ENCODE results near the gene KIRREL3.
A peak's percentile ranks its signal among the peaks of the same experiment; 100 is the strongest.
"Not testable (repeated sequence)": the region's sequence is repeated elsewhere in the genome, so short reads cannot be mapped to it uniquely, and the experiment has no call there.

Gene KIRREL3

DNA sequence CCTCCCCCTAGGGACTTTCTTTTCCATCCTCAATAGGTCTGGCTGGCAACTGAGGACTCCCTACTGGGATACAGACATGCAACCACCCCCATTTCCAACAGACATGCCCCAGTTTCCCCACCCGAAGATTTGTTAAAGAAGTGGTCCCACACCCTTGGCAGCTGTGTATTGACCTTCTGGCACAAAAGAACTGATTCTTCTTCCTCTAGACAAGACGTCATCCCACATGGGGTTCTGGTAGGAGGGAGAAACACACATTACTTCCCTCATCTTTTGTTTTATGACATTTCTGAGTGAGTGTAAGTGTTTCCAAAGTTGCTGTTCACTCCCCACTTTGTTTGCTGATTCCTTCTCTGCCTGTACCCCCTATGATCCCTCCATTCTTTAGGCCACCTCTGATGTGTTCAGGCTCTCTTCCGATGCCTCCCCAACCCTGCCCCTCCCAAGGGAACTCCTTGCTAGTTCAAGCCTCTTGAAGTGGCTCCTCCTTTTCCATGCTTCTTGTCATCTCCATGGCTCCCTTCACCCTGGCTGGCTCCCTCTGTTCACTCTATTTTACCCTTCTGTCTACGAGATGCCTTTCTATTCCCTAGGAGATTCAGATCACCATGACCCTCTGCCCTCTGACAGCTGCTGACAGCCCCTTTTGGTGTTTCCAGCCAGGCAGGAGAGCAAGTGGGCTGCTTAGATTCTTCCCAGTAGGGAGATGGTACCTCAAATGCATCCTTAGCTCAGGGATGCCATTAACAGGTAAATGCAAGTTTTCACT, 4.3 kb downstream of the KIRREL3 start:
- DNase-seq: no peak

DNA sequence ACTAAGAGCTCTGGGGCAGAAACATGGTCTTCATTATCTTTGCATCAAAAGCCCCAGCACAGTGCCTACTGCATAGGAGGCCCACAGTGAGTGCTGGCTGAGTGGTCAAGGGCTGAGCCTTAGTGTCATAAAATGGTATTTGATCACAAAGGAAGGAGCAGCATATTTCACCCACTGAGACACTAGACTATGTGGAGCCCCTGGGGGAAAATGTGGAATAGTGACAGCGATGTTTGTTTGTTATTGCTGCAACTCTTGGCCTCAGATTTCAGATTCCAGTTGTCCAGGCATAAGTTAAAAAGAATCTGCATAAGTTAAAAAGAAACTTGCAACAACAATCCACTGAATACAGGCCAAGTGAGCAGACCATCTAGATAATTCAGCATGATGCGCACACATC, 7.0 kb downstream of the KIRREL3 start:
- DNase-seq: no peak

DNA sequence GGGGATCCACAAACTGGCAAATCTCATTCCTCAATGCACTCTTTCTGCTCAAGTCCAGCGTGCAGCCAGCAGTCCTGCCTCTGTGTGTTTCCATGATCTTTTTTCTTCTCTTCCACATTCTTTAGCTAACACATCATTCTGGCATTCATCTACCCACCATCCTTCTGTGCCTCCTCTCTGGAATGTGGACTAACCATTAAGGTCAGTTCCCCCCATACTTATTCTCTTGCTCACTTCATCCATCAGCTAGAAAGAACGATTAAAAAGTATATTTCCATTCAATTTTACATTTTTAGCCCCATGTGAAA, 7.8 kb downstream of the KIRREL3 start:
- no peak for DNase-seq

DNA sequence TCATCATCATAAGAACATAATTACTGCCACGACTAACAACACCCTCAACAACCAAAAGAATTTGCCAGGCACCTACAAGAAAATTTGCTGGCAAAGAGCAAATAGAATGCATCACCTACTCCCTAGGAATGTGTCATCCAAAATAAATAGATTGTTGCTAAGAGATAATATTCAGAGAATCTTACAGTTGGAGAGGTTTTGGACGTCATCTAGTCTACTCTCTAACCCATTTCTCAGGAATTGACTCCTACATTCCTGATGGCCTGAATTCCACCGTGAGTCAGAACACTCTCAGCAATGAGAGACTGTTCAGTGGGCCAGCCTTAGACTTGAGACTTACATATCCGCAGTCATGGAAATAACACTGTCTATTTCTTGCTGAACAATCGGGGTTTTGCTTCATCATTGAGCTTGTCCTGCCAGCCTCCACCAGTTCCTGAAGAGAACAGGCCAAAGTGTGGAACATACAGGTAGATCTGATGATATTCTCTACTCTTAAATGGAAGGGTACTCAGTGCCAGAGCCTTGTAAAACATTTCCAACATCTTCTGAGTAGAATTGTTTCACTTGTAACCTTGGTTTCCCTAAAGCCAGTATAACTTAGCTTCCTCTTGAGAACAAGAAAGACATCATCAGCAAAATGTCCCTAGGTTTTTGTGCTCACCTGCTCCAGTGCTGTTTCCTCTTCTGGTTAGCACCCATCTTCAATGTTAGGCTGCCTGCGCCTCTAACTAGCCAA, 8.3 kb downstream of the KIRREL3 start:
- DNase-seq: no peak

DNA sequence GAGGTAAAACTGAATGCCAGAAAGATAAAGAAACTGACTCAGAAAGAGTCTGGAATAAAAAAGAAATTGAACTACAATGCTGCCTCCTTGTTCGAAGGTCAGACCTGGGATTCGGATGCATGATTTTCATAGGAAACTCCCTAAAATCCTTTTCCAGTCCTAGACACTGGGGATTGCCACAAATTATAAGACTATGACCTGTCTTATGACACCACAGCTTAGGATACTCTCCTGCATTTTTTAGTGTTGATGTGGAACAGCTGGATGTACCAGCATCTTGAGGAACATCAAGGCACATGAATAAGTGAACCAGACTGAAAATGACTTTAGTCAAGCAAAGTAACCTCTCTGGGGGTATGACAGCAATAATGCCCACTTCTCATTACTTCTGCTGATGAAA, 9.0 kb downstream of the KIRREL3 start:
- no peak for DNase-seq

DNA sequence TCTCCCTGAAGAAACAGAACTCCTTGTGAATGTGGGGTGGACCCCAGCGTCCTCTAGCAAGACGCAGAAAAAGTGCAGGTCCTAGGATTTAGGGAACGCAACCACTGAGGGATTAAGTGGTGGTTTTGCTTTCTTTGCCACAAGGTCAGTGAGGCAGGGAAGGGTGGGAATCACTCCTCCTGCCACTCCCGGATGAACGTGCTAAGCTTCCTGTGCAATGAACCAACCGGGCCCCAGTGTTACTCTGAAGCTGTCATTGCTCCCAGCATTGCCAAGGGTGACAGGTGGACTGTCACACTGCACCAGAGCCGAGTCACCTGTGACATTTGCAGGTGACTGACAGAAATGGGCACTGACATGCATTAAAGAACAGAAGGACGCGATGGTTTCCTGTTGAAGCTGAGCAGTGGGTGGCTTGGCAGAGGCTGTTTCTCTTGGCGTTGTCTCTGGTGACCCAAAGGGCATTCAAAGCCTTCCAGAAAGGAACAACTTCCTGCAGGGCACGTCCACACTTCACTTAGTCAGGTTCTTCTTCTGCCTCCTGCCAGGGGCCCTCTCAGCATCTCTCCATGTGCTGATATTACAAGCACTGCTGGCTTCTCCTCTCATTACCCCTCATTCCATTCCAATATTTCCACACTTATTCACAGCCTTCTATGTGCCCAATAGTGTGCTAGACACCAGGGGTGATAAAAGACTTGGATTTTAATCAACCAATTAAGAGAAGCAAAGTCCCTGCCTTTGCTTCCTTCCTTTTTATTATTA, 9.7 kb downstream of the KIRREL3 start:
- DNase-seq: no peak

DNA sequence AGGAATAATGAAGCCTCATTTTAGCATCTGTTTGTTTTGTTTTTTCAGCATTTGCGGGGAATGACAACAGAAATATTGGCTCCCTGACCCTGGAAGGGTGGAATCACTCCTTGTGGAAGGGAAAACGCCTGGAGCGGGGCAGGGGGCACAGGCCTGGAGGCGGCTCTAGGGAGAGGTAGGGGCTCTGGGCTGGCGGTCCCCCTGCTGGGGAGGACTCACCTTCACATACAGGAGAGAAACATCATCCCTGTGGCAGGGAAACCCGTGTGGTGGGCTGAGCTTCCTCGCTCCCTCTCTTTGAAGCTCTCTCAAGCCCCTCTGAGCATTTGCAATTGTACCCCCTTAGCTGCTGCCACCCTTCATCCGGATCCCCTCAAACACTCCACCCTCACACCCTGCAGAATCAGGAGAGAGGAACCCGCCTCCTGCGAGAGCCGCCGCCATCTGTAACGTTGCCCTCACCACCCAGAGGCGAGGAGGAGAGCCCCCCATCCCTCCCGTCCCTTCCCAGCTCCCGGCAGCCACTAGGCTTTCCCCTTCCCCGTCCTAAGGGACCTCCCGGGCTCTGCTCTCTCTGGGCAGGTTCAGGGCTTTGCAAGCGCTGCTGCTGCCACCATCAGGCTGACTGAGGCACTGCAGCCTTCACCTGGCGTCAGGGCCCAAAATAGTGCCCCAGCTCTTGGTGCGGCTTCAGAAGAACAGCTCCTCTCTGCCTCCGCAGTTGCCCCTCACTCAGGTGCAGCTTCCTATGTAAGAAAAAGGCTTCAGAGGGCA, 10.4 kb downstream of the KIRREL3 start:
- peak; percentile 55 for DNase-seq

DNA sequence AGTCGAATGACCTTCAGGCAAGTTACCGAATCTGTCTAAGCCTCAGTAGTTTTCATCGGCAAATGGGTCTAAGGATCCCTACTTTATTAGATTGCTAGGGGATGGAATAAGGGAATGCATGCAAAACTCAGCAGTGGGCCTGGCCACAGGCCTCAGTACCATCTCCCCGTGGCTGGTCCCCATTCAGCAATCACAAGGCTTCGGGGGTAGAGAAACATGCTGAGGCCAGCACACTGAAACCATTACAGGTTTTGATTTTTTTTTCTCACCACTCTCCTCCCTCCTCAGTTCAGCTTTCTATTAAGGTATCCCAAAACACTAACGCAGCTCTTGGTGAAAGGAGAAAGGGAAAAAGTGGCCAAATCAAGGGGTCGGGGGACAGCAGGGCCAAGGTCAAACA, 11.9 kb downstream of the KIRREL3 start:
- DNase-seq: no peak

DNA sequence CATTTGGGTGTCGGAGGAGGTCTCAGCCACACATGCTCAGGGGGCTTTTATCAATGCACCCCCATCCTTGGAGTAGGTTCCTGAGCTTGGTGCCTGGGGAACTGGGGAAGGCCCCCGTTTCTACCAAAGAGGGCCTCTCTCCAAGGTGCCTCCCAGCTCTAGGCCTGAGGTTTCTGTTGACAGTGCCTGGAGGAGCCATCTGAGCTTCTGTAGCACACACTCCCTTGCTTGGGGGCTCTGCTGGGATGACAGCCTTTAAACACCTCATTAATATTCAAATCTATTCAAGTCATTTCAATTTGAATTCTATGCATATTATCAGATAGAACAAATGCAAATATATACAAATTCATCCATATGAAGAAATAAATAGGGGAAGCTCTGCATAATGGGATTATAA, 18.9 kb downstream of the KIRREL3 start:
- DNase-seq: no peak

DNA sequence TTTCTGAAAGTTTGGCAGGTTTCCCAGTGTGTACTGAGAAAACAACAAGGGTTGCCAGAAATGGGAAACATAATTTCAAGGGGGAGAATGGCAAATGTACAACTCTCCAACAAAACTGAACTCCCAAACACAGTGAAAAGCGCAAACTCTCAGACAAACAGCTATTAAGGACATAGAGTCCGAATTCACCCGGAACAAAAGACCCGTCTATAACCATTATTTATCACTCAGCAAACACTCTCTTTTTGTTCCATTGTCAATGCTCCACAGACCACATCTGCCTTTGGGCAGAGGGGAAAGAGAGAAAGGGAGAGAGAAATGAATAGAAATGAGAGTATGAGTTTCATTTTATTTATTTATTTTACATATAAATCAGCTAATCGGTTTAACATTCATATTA, 21.7 kb downstream of the KIRREL3 start:
- DNase-seq: no peak

DNA sequence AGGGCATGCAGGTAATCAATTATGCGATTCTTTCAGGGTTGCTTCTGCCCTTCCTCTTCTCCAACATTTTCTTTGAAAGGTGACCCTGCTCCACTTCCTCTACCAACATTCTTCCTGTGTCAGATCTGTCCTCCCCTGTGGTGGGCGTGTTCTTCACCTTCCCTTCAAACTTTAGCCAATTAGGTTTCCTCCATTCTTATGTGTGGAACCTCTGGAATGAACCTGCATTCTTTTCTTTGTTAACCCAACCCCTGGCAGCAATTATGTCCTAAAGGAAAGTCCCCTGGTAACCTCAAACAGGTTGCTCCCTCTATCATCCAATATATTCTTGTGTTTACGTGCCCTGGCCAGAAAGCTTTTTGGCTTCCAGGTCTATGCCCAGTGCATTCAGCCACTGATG, 22.4 kb downstream of the KIRREL3 start:
- no peak for DNase-seq

DNA sequence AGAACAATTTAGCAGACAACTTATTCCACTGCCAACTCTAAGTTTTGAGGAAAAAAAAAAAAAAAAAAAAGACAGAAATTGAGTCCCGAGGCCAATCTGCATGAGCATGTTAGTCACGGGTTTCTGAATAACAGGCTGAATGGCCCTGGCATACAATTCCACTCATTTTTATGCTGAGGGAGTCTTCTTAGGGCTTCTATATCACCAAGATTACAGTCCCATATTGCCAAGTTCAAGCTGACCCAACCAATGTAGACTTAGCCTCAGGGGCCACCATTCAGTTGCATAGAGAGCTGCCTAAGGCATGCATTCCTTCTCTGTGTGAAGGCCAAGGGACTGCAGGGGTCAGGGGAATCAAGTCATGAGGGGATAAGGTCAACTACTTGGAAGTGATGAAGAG, 27.5 kb downstream of the KIRREL3 start:
- no peak for DNase-seq

DNA sequence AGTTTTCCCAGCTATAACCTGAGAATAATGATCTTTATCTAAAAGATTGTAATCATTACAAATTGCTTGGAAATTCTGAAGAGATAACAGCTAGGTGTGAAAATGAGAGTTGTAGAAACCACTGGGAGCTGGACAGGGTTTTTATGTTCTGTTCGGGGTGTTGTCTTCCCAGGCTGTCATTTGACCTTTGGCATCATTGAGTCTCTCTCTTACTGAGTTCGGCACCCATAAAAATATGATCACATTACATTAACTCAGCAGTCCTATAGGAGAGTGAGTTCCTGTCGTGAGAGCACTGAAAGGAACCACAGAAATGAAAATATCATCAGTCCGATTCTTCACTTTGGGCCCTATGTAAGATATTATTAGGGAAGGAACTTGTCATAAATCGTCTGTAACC, 29.3 kb downstream of the KIRREL3 start:
- DNase-seq: no peak

DNA sequence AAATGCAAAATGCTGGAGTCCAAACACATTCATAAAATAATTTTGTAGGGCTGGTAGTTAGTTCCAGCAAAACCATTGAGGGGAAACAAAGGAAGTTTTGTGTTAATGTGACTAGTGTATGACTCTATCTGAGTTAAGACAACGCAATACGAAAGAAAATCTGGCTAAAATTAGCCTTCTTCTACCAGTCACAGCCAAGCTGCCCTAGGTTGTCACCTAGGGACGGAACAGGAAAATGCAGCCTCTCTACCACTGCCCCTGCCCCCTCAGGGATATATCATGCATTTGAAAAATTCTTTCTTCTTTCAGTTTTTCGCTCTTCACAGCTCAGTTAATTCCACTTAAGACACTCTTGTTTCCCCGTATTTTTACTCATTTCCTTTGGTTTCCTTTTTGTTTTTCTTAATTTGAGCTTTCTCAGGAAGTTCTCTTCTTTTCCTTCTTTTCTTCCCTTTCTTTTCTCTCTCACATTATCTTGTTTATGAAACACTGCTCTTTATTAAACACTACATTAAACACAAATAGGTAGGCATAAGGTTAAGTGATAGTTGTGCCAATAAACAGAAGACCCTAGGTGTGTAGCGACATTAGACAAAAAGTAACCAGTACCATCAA, 30.6 kb downstream of the KIRREL3 start:
- DNase-seq: peak; percentile 19

DNA sequence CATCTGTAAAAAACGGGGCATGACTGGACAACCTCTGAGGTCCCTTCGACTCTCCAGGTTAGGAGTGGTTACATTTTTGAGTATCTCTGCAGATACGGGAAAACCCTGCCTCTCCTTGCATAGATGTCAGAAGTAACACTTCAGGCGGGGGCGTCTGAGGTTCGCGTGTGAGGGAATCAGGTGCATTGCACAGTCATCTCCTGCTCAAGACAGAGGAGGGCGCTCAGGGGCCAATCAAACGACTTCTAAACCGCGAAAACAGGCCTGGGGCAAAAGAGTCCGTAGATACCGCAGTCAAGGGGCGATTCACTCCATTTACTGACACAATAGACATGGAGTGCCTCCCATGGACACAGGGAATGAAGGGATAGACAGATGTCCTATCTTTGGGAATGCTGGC, 31.7 kb downstream of the KIRREL3 start:
- DNase-seq: peak; percentile 9

DNA sequence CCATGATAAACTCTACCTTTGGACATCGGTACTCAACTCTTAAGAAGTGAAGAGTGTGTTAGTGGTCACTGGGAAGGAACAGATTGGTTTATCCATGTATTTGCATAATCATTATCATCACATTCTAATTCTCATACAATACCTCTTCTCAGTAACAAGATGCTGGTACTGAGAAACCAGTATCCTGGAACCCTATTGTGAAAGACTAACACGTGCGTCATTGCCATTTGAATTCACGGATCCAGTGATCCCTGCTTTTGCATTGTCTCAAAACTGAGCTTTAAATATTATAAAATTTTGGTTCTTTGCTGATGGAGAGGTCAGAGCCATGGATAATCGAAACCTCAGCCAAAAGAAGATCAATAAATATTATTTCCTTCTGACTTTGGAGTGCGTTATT, 35.2 kb downstream of the KIRREL3 start:
- no peak for DNase-seq

DNA sequence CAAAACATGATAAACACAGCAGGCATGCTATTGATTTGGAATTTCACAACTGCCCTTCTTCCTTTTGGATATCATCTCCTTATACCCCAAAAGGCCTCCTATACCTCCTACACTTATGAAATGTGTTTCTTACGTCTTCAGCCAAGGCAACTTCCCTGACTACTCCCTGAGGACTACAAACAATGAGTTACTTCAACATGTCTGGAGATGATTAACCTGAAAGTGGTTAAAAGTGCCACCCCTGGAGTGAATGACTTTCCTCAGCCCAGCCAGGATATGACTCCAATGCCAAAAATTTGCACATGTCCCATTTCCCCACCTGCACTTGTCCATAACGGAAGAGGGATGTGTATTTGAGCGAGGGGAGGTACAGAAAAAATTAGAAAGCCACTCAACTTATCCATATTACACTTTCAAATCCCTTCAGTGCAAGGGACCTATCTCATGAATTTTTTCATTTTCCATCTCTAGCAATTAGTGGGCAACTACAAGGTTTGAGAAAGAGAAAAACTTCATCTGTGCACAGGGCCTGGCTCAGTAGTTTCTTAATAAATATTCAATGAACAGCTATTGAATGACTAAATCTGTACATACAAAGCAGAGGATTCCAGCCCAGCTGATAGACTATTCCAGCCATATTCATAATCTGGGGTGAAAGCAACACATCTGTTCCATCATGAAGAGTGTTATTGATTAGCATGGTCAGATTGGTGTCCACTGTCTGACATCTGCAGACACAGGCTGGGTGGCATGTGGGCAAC, 36.8 kb downstream of the KIRREL3 start:
- DNase-seq: no peak

DNA sequence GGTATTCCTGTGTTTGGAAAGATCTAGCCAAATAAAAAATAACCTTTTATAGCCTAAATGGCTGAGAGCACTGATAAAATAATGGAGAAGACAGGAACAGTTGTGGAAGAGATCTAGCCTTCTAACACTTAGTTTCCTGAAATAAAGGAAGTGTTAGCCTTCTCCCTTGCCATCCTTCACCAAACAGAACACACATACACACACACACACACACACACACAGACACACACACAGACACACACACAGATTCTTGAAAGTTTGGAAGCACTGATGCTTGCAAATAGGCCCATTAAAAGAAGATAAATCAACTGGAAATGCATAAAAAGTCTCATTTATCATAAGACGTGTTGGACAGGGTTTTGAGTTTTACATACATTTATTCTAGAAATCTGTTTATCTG, 37.5 kb downstream of the KIRREL3 start:
- no peak for DNase-seq

DNA sequence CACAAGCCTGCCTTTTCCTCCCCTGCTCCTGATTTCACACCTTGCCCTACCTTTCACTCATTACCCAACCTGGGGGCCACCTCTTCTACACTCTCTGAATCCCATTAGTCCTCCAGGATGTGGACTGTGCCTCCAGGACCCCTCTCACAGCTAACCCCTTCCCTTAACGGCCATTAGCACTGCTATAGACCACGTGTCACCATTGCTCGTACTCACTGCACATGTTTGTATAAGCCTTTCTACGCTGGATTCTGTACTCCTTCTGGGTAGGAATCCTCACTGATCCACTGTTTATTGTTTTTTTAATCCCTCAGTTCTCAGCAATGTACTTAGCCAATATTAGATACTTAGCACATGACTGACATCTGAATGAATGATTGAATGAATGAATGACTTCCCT, 40.9 kb downstream of the KIRREL3 start:
- no peak for DNase-seq

DNA sequence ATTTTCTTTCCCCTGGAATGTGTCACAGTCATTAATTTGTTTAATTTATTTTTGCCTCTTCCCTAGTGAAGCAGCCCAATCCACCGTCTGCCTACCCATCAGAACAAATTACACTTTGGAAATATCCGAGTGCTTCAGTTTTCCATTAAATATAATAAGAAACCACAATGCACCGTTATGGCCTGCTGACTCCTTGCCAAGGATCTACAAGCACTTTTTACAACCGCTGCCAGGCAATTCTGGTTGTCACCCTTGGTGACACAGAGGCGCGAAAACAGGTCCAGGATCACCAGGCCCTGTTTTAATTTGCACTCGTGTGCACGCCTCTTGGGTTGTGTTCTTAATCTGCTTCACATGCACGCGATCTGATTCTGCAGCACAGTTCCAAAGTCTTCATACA, 43.9 kb downstream of the KIRREL3 start:
- DNase-seq: no peak

DNA sequence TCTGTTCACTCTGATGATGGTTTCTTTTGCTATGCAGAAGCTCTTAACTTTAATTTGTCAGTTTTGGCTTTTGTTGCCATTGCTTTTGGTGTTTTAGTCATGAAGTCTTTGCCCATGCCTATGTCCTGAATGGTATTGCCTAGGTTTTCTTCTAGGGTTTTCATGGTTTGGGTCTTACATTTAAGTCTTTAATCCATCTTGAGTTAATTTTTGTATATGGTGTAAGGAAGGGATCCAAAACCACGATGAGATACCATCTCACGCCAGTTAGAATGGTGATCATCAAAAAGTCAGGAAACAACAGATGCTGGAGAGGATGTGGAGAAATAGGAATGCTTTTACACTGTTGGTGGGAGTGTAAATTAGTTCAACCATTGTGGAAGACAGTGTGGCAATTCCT, 48.0 kb downstream of the KIRREL3 start:
- not testable (repeated sequence) for DNase-seq

DNA sequence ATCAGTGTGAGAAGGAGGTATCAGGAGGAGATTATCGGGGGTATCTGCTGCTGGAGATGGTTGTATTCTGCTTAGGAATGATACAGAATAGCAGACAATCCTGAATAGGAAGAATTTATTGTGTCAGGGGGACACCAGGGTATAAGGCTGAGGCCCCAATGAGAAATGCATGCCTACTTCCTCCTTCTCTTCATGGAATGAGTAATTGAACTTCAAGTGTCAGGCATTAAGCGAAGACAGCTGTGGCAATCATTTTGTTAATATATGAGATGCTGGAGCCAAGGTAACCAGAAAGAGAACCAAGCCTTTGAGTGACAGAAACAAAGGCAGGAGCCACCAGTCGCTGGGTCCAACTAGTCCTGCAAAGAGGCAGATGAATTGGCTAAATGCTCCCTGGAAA, 49.1 kb downstream of the KIRREL3 start:
- no peak for DNase-seq
